GM21381 (cell line): Measurements from ENCODE around the gene ECHDC3.

Experiments used
- ATAC-seq: cut with Tn5 transposase; IDR thresholded peaks from one replicate; pipeline ENCODE4 v1.9.1; 2021; ENCODE audit warnings: mild to moderate bottlenecking, moderate library complexity; ENCODE audit not compliant: unreplicated experiment

The ECHDC3 gene

DNA sequence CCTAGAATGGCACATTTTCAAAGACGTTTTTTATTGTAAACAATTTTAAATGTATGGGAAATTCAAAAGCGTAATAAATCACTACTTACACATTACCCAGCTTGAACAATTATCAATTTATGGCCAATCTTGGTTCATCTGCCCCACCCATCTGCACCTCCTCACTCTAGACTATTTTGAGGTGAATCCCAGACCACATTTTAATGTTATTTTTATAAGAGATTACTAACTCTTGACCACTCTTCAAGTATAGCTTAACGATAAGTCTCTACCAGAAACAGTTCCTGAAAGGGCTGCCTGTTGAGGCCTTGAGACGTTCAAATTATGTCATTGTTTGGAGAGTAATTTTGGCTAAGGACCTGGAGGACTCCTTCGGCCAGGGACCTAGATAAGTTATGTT lies 33.2 kb downstream of the ECHDC3 start:
- no peak for ATAC-seq

GRCh38 chr10:11776080-11776479 lies 33.9 kb downstream of the ECHDC3 start:
- no peak for ATAC-seq

DNA sequence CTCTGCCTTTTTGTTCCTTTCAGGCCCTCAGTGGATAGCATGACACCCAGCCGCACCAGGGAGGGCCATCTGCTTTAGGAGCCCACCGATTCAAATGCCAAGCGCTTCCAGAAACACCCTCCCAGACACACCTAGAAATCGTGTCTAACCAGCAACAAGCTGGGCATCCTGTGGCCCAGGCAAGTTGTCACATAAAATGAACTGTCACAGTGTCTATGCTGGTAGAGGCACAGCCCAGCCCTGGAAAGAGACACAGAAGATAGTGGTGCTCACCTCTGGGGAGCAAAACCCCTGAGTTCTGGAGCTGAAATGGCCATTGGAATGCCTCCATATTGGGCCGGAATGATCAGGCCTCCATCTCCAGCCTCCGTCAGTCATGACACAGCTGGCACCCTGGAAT lies 38.9 kb downstream of the ECHDC3 start:
- no peak for ATAC-seq

DNA sequence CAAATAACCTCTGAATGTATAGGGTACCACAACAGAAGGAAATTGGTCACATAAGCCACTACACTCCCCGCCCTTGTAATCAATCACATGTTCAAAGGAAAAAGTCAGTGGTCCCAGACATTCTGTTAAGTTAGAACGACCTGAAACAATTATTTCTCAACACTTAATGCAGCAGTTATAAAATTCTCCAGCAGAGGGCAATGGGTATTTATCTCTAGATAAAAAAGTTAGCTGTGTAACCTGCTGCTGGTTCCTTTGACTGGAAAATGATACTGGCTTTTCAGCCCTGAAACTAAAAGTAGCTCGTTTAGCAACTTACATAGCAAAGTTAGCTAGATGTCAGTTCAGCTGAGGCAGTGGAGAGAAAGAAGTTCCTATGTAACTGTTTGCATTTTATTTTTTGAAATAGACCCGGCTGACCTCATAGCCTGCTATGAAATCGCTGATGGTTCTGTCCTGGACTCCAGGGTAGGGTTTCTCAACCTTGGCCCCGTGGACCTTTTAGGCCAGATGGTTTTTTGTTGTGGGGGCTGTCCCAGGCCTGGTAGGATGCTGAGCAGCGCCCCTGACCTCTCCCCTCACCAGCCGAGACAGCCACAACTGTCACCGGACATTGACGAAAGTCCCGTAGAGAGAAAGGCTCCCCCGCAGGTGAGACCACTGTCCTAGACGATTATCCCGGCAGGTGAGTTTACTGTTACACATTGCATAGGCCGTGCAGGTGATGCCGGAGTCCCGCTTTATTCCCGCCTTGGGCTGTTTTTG lies 40.8 kb downstream of the ECHDC3 start:
- no peak for ATAC-seq

DNA sequence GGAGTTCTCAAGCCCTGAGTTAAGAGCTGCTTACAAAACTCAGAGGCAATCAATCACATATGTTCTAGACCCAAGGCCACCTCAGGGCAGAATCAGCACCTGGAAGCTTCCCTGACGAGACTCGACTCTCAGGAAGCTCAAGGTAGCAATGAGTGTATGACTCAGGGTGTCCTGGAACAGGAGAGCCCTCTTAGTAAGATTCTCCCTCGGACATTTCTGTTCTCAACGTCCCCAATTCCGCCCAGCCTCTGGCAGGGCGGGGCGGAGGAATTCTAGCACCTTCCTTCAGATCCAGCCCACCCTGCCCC lies 41.3 kb downstream of the ECHDC3 start:
- no peak for ATAC-seq

DNA sequence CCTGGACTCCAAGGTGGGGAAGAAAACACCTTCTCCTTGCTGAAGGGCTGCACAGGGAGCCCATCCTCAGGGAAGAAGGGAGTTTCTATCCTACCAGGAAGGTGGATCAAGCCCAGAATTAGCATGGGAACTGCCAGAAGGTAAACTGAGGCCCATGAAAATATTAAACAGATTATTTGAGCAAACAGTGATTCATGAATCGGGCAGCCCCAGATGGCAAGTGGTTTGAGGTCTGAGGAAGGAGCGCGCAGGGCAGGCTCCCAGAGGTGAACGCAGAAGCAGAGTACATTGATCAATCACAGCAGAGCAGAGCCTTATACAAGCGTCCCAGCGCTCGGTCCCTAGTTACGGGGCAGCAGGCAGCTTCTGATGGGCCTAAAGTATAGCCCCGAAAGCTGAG lies 45.2 kb downstream of the ECHDC3 start:
- ATAC-seq = no peak

GRCh38 chr10:11787846-11788245 lies 45.7 kb downstream of the ECHDC3 start:
- no peak for ATAC-seq

GRCh38 chr10:11789306-11789705 lies 47.1 kb downstream of the ECHDC3 start:
- no peak for ATAC-seq

DNA sequence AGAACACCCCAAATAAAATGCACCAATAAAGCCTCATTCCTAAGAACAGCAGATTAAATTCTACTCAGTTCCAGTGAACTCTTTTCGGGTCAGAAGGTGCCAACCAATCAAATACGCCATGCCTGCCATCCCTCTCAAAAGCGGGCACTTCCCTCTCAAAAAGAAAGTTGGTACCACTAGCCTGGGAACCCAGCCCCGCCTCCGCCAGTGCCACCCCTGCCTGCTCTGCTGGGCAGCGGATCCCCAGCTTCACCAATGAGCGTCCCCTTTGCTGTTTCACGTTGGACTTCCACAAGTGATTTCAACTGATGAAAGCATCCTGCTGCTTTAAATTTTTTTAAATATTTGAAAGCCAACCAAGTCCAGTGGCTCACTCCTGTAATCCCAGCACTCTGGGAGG lies 47.8 kb downstream of the ECHDC3 start:
- no peak for ATAC-seq

DNA sequence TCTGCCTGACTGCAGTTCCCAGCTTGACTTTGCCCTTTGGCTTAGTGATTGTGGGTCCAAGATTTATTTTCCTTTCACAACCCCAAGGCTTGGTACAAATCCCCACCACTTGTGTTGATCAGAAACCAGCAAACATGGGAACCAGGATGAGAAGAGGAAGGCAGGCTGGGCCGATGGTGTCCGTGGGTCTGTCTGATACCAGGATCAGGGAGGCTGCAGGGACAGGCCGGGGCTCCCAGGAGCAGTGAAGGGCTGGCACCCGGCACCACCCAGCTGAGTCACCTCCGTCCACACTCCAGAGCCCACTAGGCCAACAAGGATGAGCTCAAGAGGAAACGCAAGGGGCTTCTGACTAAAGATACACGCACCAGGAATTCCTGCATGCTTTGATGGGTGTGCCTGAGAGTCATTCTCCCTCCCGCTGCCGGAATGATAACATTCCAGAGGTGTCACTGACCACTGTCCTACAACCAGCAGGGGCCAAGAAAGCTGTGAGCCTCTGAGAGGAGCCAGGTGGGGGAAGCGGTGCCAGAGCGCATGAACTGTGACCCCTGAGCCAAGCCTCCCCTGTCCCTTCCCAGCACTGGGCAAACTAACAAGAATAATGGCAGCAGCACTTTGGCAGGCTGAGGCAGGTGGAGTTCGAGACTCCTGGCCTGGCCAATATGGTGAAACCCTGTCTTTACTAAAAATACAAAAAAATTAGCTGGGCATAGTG lies 51.7 kb downstream of the ECHDC3 start:
- ATAC-seq = no peak

- no peak for ATAC-seq
Measured at GRCh38 chr10:11794566-11794965, 52.4 kb downstream of the ECHDC3 start.

DNA sequence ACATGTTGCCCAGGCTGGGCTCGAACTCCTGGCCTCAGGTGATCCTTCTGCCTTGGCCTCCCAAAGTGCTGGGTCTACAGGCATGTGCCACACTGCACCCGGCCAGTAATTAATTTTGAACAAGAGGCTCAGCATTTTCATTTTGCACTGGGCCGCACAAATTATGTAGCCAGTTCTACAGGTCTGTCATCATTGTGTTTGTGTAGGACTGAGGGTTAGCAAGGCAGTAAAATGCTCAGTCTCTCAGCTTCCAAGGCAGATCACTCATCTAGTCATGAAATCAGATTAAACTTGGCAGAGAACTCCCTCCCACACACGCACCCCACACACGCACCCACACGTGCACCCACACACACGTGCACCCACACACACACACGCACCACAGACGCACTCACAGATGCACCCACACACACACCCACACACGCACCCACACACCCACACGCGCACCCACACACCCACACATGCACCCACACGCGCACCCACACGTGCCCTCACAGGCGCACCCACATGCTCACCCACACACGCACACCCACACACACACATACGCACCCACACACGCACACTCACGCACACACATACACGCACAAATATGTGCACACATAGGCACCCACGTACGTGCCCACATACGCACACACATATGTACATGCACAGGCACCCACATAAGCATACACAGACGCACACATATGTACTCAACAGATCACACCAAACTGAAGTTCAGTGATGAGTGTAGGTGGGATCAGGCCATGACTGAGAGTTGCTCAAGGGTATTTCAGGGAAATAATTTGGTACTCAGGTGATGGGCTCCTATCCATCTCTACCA lies 53.1 kb downstream of the ECHDC3 start:
- no peak for ATAC-seq

- no peak for ATAC-seq
Measured at GRCh38 chr10:11796474-11796873, 54.3 kb downstream of the ECHDC3 start.

DNA sequence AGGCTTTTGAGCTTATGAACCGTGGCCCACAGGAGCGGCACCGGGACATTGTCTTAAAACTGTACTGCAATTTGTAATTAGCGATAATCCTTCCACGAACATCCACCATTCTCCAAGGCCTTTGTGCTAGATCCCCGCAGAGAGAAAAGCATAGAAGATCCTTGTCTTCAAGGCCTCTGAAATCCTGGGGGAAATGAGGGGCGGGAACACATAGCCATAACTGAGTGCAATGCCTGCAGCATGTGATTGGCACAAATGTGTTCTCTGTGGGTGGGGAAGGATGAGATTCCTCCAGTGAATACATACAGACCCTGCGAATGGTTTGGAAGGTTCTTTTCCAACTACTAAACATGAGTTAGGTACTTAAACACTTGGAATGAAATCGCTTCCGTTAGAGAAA lies 55.1 kb downstream of the ECHDC3 start:
- no peak for ATAC-seq

DNA sequence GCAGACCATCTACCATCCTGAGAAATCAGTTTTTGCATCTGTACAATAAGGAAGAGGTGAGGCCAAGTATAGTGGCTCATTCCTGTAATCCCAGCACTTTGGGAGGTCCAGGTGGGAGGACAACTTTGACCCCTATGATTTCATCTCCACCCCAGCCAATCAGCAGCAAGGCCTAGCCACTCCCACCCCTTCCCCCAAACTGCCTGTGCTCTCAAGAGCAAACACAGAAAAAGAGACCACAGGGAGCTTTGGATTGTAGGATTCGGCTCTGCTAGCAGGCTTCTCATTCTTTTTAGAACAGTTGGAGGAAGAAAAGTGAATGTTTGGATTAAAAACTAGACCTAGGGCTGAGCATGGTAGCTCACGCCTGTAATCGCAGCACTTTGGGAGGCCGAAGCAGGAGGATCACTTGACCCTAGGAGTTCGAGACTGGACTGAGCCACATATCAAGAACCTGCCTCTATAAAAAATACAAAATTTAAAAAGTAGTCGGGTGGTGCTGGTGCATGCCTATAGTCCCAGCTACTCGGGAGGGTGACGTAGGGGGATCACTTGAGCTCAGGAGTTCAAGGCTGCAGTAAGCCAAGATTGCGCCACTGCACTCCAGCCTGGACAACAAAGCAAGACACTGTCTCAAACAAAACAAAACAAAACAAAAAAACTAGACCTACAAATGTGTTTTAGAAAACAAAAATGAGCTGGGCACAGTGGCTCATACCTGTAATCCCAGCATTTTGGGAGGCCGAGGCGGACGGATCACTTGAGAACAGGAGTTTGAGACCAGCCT lies 55.9 kb downstream of the ECHDC3 start:
- no peak for ATAC-seq

- no peak for ATAC-seq
Measured at GRCh38 chr10:11798845-11799735, 56.9 kb downstream of the ECHDC3 start.

DNA sequence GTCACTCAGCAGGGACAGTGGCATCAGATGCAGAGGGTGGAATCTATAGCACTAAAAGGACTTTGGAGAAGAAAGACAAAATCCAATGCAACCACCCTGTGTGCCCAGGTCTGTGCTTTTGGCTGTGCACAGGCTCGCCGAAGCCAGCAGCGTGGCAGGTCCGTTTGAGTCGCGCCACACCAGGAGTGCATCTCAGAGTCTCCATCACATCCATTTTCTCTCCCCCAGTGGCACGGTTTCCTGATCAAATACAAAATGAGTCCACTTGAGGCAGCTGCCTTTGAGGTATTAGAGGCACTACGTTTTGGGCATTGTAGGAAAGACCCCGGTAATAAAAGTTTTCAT lies 57.5 kb downstream of the ECHDC3 start:
- ATAC-seq = no peak

- no peak for ATAC-seq
Measured at GRCh38 chr10:11804336-11804735, 62.2 kb downstream of the ECHDC3 start.

DNA sequence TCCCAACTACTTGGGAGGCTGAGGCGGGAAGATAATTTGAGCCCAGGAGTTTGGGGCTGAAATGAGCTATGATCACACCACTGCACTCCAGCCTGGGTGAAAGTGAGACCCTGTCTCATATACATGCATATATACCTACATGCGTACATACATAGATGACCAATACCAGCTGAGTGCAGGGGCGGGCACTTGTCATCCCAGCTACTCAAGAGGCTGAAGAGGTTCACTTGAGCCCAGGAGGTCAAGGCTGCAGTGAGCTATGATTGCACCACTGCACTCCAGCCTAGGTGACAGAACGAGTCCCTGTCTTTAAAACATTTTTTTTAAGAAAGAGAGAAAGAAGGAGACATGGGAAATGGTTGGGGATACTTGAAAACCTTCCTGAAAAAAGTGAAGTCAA lies 63.6 kb downstream of the ECHDC3 start:
- ATAC-seq = no peak

DNA sequence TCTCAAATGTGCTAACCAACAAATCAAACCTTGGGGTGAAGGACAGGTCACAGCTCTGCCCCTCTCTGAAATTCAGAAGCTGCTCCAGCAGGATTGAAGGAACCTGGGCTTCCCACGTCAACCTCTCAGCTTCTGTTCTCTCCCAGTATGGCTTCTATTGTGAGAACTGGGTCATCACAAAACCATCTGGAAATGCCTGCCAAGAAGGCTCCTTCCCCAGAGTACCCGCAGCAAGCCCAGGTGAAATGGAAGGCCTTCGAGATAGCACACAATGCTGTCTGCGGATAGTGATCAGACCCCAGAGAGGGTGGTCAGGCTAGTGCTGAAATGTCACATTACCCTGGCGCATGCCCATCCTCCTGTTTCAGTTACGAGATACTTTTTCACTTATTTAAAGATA lies 64.5 kb downstream of the ECHDC3 start:
- no peak for ATAC-seq
